Ovary (tissue), 3 donors: Measurements from ENCODE around the gene CDC42EP2.
A peak's percentile ranks its signal among the peaks of the same experiment; 100 is the strongest.

ENCODE experiments used
- EP300 ChIP-seq: sonication (generic); formaldehyde crosslinking; IDR thresholded peaks from one replicate; pipeline ENCODE4 v1.6.1; 2017; ENCODE audit warnings: antibody characterized with exemption
- POLR2A ChIP-seq: fragments of 450-650 bp; IDR thresholded peaks from one replicate; pipeline ENCODE4 v1.6.1; 2017; ENCODE audit warnings: antibody characterized with exemption, mild to moderate bottlenecking, moderate library complexity
- TF ChIP-seq, protein P1 (sequence below), 3 donors: fragments of 450-650 bp in 2 of 3; fragments of 200-600 bp in 1 of 3; IDR thresholded peaks; one replicate each; pipeline versions ENCODE4 v1.5.1 to v1.8.0; 2016 to 2022; ENCODE audit warnings: antibody characterized with exemption in 3 of 3, mild to moderate bottlenecking in 1 of 3
- donor health status: DM: no; HTN: no; CAD: no.

- TF ChIP-seq, protein P1, sequence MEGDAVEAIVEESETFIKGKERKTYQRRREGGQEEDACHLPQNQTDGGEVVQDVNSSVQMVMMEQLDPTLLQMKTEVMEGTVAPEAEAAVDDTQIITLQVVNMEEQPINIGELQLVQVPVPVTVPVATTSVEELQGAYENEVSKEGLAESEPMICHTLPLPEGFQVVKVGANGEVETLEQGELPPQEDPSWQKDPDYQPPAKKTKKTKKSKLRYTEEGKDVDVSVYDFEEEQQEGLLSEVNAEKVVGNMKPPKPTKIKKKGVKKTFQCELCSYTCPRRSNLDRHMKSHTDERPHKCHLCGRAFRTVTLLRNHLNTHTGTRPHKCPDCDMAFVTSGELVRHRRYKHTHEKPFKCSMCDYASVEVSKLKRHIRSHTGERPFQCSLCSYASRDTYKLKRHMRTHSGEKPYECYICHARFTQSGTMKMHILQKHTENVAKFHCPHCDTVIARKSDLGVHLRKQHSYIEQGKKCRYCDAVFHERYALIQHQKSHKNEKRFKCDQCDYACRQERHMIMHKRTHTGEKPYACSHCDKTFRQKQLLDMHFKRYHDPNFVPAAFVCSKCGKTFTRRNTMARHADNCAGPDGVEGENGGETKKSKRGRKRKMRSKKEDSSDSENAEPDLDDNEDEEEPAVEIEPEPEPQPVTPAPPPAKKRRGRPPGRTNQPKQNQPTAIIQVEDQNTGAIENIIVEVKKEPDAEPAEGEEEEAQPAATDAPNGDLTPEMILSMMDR (IDR thresholded peaks at IDR 0.05): peak in 1 of 3 donors; percentile 18
- TF ChIP-seq POLR2A (peak; percentile 12), EP300 (no peak)
Observed at GRCh38 chr11:65317025-65317786, 2.5 kb downstream of the CDC42EP2 start.
